Skin epidermis (tissue), 12 donors: Measurements from ENCODE around the gene FOXK2.
"Not testable (repeated sequence)": the region's sequence is repeated elsewhere in the genome, so short reads cannot be mapped to it uniquely, and the experiment has no call there.

ENCODE experiments used
- H3K27ac ChIP-seq, 21 experiments: fragments of 200-600 bp; sonication (generic) in 11 of 21; one replicate each; pipeline ENCODE4 v1.5.0; 2020; ENCODE audit warnings: mild to moderate bottlenecking in 3 of 21, inconsistent platforms in 2 of 21, moderate library complexity in 2 of 21
- H3K4me3 ChIP-seq, 7 experiments: fragments of 200-600 bp; sonication (generic) in 2 of 7; one replicate each; pipeline ENCODE4 v1.5.0; 2020; ENCODE audit warnings: inconsistent platforms in 2 of 7, mild to moderate bottlenecking in 2 of 7, moderate library complexity in 1 of 7

The FOXK2 gene

GRCh38 chr17:82493226-82493781 is 26.2 kb upstream of the FOXK2 start:
- Histone ChIP-seq H3K4me3 (no peak overlapping the region), H3K27ac (peak overlapping the region in 8 of 21 experiments; percentile 21 to 59 (median 28))

DNA sequence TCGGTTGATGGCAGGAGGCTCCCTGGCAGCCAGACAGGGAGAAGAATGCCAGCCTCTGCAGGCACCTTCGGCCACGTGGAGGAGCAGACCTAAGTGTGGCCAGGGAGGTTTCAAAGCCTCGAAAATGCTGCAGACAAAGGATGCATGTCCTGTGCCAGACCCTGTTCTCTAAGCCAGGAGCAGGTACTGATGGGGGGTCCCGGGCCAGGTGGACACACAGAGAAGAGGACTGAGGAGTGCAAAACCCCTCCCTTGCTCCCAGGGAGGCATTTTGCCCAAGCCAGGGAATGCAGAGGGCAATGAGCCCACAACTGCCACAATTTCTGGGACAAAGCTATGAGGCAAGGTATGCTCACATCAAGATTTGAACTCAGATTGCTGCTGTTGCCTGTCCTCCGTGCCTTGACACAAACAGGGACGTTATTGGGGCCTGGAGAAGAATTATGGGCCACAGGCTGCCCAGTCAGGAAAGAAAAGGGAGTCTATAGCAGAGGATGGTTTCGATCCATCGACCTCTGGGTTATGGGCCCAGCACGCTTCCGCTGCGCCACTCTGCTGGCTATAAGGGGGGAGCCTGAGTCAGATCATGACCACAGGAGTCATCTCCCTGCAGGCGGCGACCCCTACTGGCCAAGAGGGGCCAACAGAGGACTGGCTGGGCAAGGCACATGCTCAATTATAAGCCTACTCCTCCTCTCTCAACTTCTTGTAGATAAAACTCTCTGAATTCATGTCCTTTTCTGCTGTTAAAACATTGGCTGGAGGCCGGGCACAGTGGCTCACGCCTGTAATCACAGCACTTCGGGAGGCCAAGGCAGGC is 25.1 kb upstream of the FOXK2 start:
- Histone ChIP-seq H3K4me3 (no peak overlapping the region), H3K27ac (peak overlapping the region in 9 of 21 experiments; percentile 19 to 96 (median 41))

- H3K4me3 ChIP-seq, result peak overlapping the region in 1 of 7 experiments; percentile 58
- H3K27ac ChIP-seq, result peak overlapping the region in 18 of 21 experiments; percentile 35 to 96 (median 86)
Measured at GRCh38 chr17:82495844-82496528, 23.5 kb upstream of the FOXK2 start.

GRCh38 chr17:82496529-82497434 is 22.8 kb upstream of the FOXK2 start:
- Histone ChIP-seq H3K4me3 (peak overlapping the region; percentile 34 to 65 (median 58)), H3K27ac (peak overlapping the region; percentile 47 to 96 (median 85))

- peak overlapping the region; percentile 34 to 65 (median 58) for H3K4me3 ChIP-seq
- peak overlapping the region; percentile 1 to 96 (median 85) for H3K27ac ChIP-seq
Measured at GRCh38 chr17:82497483-82498405, 21.8 kb upstream of the FOXK2 start.

- Histone ChIP-seq H3K27ac (peak overlapping the region in 11 of 21 experiments; percentile 8 to 65 (median 39)), H3K4me3 (no peak overlapping the region)
Measured at GRCh38 chr17:82502207-82502606, 17.3 kb upstream of the FOXK2 start.

DNA sequence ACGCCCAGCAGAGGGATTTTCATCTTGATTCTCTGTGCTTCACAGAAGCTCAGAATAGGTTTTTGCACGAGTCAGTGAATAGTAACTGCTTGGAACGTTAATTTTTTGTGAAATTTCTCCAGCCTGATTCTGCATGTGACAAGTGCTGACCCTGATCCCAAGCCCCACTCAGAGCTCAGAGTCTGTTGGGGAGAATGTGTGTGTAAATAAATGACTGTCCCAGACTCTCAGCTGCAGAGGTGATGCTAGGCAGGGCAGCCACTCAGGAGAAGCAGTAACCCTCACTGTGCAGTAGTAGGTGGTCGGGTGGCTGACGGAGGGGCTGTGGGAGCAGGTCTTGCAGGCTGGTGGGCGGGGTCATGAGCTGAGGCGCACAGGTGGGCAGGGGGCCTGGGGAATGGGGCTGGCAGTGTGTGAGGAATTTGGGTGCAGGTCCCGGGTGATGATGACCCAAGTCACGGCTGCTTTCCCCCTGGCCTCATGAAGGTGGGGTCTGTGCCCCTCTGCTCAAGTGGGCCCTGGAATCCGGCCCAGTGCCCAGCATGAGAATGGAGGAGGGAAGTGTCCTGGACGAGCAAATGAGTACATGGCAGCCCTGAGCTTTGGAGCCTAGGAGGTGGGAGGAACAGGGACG is 16.3 kb upstream of the FOXK2 start:
- H3K4me3 ChIP-seq, result no peak overlapping the region
- H3K27ac ChIP-seq, result no peak overlapping the region

DNA sequence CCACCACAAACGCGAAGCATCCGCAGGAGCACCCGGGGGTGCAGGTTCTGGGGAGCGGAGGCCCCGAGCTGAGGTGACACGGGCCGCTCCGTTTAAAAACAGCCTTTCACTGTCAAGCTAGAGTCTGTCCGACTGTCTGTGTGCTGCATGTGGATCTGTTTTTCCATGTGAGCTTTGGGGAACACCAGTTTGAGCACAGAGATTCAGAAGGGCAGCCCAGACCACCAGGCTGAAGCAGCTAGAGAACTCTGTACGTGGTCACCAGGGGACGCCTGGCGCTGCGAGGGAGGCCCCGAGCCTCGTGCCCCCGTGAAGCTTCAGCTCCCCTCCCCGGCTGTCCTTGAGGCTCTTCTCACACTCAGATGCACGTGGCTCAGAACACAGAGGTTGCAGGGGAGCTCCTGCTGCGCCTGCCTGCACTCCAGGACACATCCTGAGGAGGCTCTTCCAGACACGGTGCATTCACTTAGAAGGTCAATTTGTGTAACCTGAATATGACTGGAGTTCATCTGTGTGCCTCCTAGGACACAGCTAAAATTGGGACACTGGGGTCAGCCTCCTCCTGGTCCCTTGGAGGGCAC is 15.7 kb upstream of the FOXK2 start:
- no peak overlapping the region for H3K27ac ChIP-seq
- H3K4me3 ChIP-seq, result no peak overlapping the region

DNA sequence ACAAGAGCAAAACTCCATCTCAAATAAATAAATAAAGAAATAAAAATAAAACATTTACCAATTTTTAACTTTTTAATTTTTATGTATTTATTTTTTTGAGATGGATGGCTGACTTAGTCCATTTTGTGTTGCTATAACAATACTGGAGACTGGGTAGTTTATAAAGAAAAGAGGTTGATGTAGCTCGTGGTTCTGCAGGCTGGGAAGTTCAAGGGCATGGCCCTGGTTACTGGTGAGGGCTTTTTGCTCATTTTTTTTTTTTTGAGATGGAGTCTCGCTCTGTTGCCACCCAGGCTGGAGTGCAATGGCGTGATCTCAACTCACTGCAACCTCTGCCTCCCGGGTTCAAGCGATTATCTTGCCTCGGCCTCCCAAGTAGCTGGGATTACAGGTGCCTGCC is 14.2 kb upstream of the FOXK2 start:
- no peak overlapping the region for H3K27ac ChIP-seq
- no peak overlapping the region for H3K4me3 ChIP-seq

DNA sequence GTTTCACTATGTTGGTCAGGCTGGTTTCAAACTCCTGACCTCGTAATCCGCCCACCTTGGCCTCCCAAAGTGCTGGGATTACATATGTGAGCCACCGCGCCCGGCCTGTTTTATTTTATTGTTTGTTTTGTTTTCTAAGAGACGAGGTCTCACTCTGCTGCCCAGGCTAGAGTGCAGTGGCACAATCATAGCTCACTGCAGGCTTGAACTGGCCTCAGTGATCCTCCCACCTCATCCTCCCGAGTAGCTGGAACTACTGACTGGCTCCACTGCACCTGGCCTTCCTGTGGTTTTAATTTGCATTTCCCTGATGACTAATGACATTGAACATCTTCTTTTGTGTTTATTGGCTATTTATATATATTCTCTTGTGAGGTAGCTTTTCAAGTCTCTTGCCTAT is 13.1 kb upstream of the FOXK2 start:
- H3K27ac ChIP-seq, result peak overlapping the region in 1 of 21 experiments; percentile 2
- H3K4me3 ChIP-seq, result not testable (repeated sequence)

GRCh38 chr17:82507631-82508175 is 11.8 kb upstream of the FOXK2 start:
- no peak overlapping the region for H3K4me3 ChIP-seq
- no peak overlapping the region for H3K27ac ChIP-seq

DNA sequence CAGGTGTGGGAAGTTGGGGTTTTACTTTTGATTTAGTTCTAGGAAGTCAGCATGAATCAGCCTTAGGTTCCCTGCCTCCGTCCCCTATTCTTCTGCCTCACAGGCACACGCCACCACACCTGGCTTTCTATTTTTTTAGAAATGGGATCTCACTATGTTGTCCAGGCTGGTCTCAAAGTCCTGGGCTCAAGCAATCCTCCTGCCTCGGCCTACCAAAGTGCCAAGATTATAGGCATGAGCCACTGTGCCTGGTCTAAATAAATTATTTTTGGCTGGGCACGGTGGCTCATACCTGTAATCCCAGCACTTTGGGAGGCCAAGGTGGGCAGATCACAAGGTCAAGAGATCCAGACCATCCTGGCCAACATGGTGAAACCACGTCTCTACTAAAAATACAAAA is 7.9 kb upstream of the FOXK2 start:
- not testable (repeated sequence) for H3K27ac ChIP-seq, H3K4me3 ChIP-seq

- H3K4me3 ChIP-seq, H3K27ac ChIP-seq: not testable (repeated sequence)
Measured at GRCh38 chr17:82513864-82514263, 5.7 kb upstream of the FOXK2 start.

DNA sequence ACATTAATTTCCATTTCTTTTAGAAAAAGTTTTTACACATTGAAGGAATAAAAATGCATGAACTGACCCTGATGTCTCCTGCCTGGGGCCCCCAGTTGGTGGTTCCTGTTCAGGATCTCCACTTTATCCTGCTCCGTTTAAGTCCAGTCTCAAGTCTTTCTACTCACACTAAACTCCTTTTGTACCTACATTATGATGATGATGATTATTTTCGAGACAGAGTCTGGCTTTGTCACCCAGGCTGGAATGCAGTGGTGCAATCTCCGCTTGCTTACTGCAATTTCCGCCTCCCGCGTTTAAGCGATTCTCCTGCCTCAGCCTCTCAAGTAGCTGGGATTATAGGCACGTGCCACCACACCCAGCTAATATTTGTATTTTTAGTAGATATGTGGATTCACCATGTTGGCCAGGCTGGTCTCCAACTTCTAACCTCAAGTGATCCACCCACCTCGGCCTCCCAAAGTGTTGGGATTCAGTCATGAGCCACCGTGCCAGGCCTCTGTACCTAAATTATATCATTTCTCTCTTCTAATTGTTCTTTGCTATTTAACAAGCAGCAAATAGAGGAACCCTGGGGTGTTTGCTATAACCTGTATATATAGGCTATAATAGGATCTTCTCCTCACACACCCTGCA is 2.2 kb upstream of the FOXK2 start:
- peak overlapping the region in 2 of 21 experiments; percentile 1 to 37 for H3K27ac ChIP-seq

DNA sequence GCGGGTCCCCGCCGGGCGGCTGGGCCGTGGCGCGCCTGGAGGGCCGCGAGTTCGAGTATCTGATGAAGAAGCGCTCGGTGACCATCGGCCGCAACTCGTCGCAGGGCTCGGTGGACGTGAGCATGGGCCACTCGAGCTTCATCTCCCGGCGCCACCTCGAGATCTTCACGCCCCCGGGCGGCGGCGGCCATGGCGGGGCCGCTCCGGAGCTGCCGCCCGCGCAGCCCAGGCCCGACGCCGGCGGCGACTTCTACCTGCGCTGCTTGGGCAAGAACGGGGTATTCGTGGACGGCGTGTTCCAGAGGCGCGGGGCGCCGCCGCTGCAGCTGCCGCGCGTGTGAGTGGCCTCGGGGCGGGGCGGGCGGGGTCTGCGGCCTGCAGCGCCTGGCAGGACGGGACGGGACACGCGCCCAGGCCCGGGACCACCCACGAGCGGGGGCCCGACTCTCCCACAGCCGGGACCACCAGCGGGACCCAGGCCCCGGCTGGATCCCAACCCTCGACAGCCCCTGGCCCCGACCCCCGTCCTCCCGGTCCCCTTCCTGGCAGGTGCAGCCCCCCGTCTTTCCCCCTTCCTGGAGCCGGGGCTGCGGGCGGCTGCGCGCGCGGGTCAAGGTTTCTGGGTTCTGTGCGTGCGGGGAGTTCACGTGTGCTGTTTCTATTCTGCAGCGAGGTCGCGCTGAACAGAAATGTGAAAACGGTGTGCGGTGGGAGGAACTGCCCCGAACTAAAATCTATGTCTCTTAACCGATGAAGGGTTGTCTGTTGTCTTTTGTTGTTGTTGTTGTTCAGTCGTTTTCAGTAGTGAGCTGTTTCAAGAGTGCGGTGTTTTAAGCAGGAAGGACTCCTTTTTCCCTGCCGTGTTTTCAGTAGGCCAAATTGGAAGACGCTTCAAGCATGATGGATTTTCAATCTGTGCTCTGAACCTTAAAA is 705 bp downstream of the FOXK2 start:
- Histone ChIP-seq H3K4me3 (peak overlapping the region; percentile 72 to 95 (median 91)), H3K27ac (peak overlapping the region; percentile 63 to 97 (median 90))

More for the DNA sequence above, 2.2 kb upstream of the FOXK2 start:
- no peak overlapping the region for H3K4me3 ChIP-seq

GRCh38 chr17:82524540-82524939 is 5.0 kb downstream of the FOXK2 start:
- Histone ChIP-seq H3K4me3 (no peak overlapping the region), H3K27ac (peak overlapping the region in 5 of 21 experiments; percentile 34 to 70 (median 56))
